GM08714 (cell line): ENCODE data around the gene WIPF1.

Experiments
- H3K4me3 ChIP-seq: fragments of 200-500 bp; sonication (Bioruptor generic); 2 replicates; pipeline ENCODE4 v1.5.1; 2014; ENCODE audit warnings: mild to moderate bottlenecking, low read length, inconsistent platforms
- ZNF274 ChIP-seq: IDR thresholded peaks from 2 replicates; pipeline ENCODE4 v1.6.1; 2012; ENCODE audit warnings: mild to moderate bottlenecking, low read depth, low read length

Gene WIPF1

GRCh38 chr2:174595891-174596397 is 1.7 kb downstream of the WIPF1 start:
- peak overlapping the region; percentile 96 for H3K4me3 ChIP-seq
- TF ChIP-seq ZNF274 = no peak

GRCh38 chr2:174595116-174595809 is 2.3 kb downstream of the WIPF1 start:
- H3K4me3 ChIP-seq = peak overlapping the region; percentile 96
- TF ChIP-seq ZNF274 = no peak

DNA sequence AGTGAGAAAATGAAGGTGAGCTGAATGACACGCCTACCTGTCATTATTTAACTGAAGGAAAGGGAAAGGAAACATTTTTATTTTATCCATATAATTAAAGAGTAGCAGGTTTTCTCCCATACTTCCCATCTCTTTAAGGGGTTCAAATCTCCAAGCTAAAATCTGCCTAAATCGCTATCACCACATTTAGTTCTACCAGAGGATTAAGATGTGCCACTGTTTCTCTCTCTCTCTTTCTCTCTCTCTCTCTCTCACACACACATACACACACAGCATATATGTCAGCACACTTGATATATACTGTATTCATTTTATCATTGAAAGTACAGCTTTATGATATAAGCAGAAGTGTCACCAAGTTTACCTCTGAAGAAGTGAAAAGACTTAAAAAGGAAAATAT is 3.1 kb downstream of the WIPF1 start:
- peak overlapping the region; percentile 96 for H3K4me3 ChIP-seq
- no peak for TF ChIP-seq ZNF274

DNA sequence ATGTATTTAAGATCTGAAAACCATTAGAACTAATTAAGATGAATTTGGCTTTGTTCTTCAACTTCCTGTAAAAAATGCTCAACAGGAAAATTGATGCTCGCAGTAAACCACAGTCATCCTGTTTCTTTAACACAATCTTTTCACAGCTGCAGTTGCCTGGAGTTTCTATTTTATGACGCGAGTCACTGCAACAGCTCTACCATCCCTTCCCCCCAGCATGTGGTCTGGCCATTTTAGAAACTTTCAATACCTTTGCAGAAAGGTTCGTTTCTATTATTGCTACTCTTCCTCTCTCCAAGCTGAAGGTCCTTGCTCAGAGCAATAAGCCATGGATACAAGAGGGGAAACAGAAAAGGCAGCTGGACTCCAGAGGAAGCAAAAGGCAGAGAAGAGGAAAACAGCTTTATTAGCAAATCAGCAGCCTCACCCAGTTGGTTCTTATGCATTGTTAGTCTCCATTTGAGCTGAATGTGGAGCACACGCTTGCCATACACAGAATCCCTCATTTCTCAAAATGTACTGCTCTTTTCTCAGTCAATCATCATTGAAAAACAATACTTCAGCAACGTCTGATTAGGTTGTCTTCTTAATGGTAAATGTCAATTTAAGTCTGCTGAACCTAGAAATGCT is 3.9 kb downstream of the WIPF1 start:
- H3K4me3 ChIP-seq = peak overlapping the region; percentile 96
- TF ChIP-seq ZNF274 = no peak

- H3K4me3 ChIP-seq = no peak overlapping the region; the same call in 1 of the 2 replicates
- no peak for TF ChIP-seq ZNF274
These were observed 4.6 kb downstream of the WIPF1 start for GRCh38 chr2:174593041-174593440.

- TF ChIP-seq ZNF274 = no peak
- peak overlapping the region; percentile 40; the same call in 1 of the 2 replicates for H3K4me3 ChIP-seq
These were observed 5.9 kb downstream of the WIPF1 start for GRCh38 chr2:174591740-174592139.

DNA sequence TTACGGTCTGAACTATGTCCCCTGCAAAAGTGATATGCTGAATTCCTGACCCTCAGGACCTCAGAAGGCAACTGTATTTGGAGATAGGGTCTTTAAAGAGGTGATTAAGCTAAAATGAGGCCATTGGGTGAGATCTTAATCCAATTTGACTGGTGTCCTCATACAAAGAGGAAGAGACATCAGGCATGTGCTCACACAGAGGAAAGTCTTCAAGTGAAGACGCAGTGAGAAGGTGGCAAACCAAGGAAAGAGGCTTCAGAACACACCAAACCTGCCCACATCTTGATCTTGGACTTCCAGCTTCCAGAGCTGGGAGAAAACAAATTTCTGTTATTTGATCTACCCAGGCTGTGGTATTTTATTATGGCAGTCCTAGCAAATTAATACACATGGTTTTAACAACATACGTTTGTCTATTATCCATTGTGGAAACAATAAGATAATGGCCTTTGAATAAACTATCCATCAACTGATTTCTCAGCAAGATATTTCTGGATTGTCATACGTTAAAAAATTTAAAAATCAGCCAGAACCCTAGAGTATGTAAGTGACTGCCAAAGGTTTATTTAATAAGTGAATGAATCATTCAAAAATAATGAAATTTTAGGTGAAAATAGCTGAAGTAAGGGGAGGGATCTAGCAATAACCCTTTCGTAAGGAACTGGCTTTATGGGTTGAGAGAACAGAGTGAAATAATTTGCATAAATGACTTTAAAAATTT is 6.5 kb downstream of the WIPF1 start:
- no peak overlapping the region for H3K4me3 ChIP-seq
- no peak for TF ChIP-seq ZNF274

DNA sequence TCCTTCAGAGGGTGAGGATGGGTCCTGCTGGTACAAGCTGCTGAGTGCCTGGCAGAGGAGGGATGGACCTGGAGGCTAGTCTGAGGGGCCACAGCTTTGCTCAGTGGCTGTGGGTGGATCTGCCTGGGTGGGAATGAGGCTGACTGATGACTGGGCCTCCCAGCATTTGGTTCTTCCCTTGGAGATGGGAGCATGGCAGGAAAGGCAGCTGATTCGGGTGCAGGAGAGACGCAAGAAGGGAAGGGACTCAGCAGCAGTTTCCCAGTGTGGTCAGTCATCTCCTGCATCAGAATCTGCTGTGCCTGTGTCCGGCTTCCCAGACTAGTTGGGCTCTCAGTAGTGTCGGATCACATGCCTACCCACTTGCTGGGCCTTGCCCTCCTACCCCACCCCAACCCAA is 7.3 kb downstream of the WIPF1 start:
- no peak overlapping the region for H3K4me3 ChIP-seq
- no peak for TF ChIP-seq ZNF274

GRCh38 chr2:174589334-174589733 is 8.3 kb downstream of the WIPF1 start:
- no peak for TF ChIP-seq ZNF274
- no peak overlapping the region for H3K4me3 ChIP-seq

- H3K4me3 ChIP-seq = no peak overlapping the region
- no peak for TF ChIP-seq ZNF274
These were observed 9.1 kb downstream of the WIPF1 start for GRCh38 chr2:174588463-174588862.

DNA sequence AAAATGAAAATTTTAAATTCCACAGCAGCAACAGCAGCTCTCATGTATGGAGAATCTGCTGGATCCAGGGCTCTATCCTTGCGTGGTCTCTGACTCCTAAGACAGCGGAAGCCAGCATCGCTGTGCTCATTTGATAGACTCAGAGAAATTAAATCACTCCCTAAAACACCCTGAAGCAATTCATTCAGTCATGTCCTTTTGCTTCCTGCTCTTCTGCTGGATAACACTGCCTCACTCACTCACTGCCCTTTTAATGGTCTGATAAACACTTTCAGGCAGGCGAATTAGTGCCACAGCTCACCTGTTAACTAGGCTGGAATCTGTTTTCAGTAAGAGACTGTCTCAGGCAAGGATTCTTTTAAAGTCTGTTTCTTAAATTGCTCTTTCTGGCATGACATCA is 10.0 kb downstream of the WIPF1 start:
- TF ChIP-seq ZNF274 = no peak
- H3K4me3 ChIP-seq = no peak overlapping the region

GRCh38 chr2:174586418-174587295 is 10.9 kb downstream of the WIPF1 start:
- TF ChIP-seq ZNF274 = no peak
- no peak overlapping the region for H3K4me3 ChIP-seq

DNA sequence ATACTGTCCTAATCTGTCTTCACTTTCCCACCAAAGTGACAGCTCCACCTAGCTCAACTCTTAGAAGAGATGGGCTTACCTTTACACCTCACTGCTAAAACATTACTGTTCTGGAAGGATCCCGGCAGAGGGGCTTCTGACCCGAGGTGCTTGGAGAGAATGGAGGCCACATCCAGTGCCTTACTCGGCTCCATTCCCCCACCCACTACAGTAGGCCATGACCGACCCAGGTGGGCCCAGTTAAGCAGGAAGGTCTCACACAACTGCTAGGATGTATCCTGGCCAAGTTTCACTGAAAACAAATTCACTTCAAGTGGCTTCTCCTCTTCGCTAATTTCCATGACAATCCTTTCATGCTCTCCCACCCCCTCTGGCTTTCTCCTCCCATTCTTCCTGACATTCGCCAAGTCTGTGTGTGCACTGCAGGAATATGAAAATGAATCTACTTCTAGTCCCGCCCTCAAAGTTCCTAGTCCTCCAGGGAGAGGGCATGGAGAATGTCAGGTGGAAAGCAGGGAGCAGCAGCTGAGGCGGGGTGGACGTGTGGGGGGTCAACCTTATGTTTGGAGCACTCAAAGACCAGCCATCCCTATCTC is 11.8 kb downstream of the WIPF1 start:
- no peak overlapping the region for H3K4me3 ChIP-seq
- TF ChIP-seq ZNF274 = no peak
